Gastroesophageal sphincter (tissue), 3 donors: ENCODE data around the gene KANK4.

ENCODE experiments used
- CTCF ChIP-seq, 4 experiments: fragments of 200-600 bp in 2 of 4; fragments of 450-650 bp in 2 of 4; sonication (generic) in 1 of 4; IDR thresholded peaks; one replicate each; pipeline ENCODE4 v1.5.1; 2017 to 2019; ENCODE audit warnings: antibody characterized with exemption in 4 of 4, mild to moderate bottlenecking in 2 of 4, moderate library complexity in 2 of 4
- EP300 ChIP-seq: sonication (generic); formaldehyde crosslinking; IDR thresholded peaks from one replicate; pipeline ENCODE4 v1.6.1; 2017; ENCODE audit warnings: antibody characterized with exemption, mild to moderate bottlenecking
- POLR2A ChIP-seq, 2 donors: fragments of 450-650 bp; IDR thresholded peaks; one replicate each; pipeline ENCODE4 v1.6.1; 2017; ENCODE audit warnings: antibody characterized with exemption in 2 of 2, mild to moderate bottlenecking in 2 of 2, moderate library complexity in 1 of 2

- TF ChIP-seq CTCF (IDR thresholded peaks at IDR 0.05) (no peak), POLR2A (IDR thresholded peaks at IDR 0.05) (no peak), EP300 (no peak)
Observed at GRCh38 chr1:62208970-62209369, 110.3 kb downstream of the KANK4 start.
